Thyroid gland (tissue), 4 donors: ENCODE data around the gene CAMK2G. TPM values are rescaled to one million over a fixed set of nuclear protein-coding genes. Genes with fewer than 3 reads are reported as not detected.
A peak's percentile ranks its signal among the peaks of the same experiment; 100 is the strongest.

Experiments used
- DNase-seq, 2 donors: peaks; one replicate each; pipeline ENCODE4 v3.0.0-alpha.2; 2019
- H3K27ac ChIP-seq, 3 donors: fragments of 200-600 bp; sonication (generic); 1 replicate in 2 of 3; 2 replicates in 1 of 3; pipeline ENCODE4 v1.5.1; 2016 to 2019; ENCODE audit warnings: mild to moderate bottlenecking in 1 of 3, moderate library complexity in 1 of 3
- H3K27me3 ChIP-seq: fragments of 200-600 bp; sonication (generic); one replicate; pipeline ENCODE4 v1.5.1; 2019
- H3K36me3 ChIP-seq, 2 donors: fragments of 200-600 bp; sonication (generic); one replicate each; pipeline ENCODE4 v1.5.1; 2016 to 2019
- H3K4me1 ChIP-seq, 2 donors: fragments of 200-600 bp; sonication (generic); one replicate each; pipeline ENCODE4 v1.5.1; 2017 to 2019
- H3K4me3 ChIP-seq, 3 donors: fragments of 200-600 bp; sonication (generic); replicated peaks in 1 of 3; 1 replicate in 2 of 3; 2 replicates in 1 of 3; pipeline ENCODE4 v1.5.1; 2016; ENCODE audit warnings: mild to moderate bottlenecking in 1 of 3
- H3K9me3 ChIP-seq: fragments of 200-600 bp; sonication (generic); one replicate; pipeline ENCODE4 v1.5.1; 2017
- POLR2A ChIP-seq, 2 donors: fragments of 450-650 bp; IDR thresholded peaks; one replicate each; pipeline ENCODE4 v1.6.1; 2017; ENCODE audit warnings: antibody characterized with exemption in 2 of 2, mild to moderate bottlenecking in 2 of 2, moderate library complexity in 1 of 2
- WGBS, 2 donors: methylation state at CpG; one replicate each; pipeline ENCODE4 v1.1.5; 2017; 5-methylcytosine and 5-hydroxymethylcytosine counted together
- intact Hi-C: fragments of 100-400 bp; cut with DNase I; formaldehyde crosslinking; loops from one replicate; pipeline ENCODE4 v1.15.1; 2023
- total RNA-seq, 4 donors: library from RNA; depleted of rRNA; stranded (reverse); fragments of >200 nt; gene quantifications; one replicate each; pipeline ENCODE4 v1.2.3, GENCODE V29; 2016
- TF ChIP-seq, protein P1 (sequence below), 6 experiments: fragments of 200-600 bp in 3 of 6; fragments of 450-650 bp in 3 of 6; sonication (generic) in 3 of 6; IDR thresholded peaks; one replicate each; pipeline ENCODE4 v1.5.1; 2016 to 2019; ENCODE audit warnings: antibody characterized with exemption in 6 of 6, mild to moderate bottlenecking in 2 of 6, inconsistent platforms in 1 of 6, moderate library complexity in 1 of 6

The CAMK2G gene
- total RNA-seq, 4 donors from 2014 or later: 21.2 to 27.4 (median 22.3) TPM

DNA sequence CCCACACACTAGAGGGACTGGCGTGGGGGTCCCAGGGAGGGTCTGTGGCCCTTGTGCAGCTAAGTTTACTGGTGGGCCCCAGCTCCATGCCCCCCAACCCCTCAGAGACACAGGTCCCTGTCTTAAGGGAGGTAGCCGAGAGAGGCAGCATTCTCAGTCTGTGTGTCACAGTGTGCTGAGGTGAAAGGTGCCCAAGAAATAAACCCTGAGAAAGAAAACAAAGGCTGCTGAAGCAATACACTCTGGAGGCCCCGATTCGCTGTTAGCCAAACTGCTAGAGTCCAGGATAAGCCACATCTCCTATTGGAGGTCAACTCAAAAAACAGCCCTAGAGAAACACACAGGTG, 34.3 kb downstream of the CAMK2G start:
- H3K27me3 ChIP-seq: no peaks in the 10 kb centered on the region
- H3K4me1 ChIP-seq: peaks cover 0 to 13% of the 10 kb centered on the region in 2 donors
- H3K4me3 ChIP-seq: no peak overlapping the region
- 94 to 98% methylated on average over 4 of the region's 4 CpGs for WGBS, 2 donors
- TF ChIP-seq POLR2A (IDR thresholded peaks at IDR 0.05): no peak
- TF ChIP-seq, protein P1, sequence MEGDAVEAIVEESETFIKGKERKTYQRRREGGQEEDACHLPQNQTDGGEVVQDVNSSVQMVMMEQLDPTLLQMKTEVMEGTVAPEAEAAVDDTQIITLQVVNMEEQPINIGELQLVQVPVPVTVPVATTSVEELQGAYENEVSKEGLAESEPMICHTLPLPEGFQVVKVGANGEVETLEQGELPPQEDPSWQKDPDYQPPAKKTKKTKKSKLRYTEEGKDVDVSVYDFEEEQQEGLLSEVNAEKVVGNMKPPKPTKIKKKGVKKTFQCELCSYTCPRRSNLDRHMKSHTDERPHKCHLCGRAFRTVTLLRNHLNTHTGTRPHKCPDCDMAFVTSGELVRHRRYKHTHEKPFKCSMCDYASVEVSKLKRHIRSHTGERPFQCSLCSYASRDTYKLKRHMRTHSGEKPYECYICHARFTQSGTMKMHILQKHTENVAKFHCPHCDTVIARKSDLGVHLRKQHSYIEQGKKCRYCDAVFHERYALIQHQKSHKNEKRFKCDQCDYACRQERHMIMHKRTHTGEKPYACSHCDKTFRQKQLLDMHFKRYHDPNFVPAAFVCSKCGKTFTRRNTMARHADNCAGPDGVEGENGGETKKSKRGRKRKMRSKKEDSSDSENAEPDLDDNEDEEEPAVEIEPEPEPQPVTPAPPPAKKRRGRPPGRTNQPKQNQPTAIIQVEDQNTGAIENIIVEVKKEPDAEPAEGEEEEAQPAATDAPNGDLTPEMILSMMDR (IDR thresholded peaks at IDR 0.05): no peak
- H3K36me3 ChIP-seq: peaks cover 9 to 23% of the 10 kb centered on the region in 2 donors
- no peak for DNase-seq
- no peaks in the 10 kb centered on the region for H3K9me3 ChIP-seq
- intact Hi-C loops: no loop called here
- H3K27ac ChIP-seq: no peak overlapping the region

GRCh38 chr10:73839276-73839966, 34.9 kb downstream of the CAMK2G start:
- H3K27me3 ChIP-seq: no peaks in the 10 kb centered on the region
- no peak overlapping the region for H3K4me3 ChIP-seq
- no peak for TF ChIP-seq POLR2A (IDR thresholded peaks at IDR 0.05)
- TF ChIP-seq, protein P1 (IDR thresholded peaks at IDR 0.05): no peak
- intact Hi-C loops: no loop called here
- WGBS, 2 donors: 97 to 98% methylated on average over 8 to 24 of the region's 40 CpGs
- no peak overlapping the region for H3K27ac ChIP-seq
- peaks cover 9 to 23% of the 10 kb centered on the region in 2 donors for H3K36me3 ChIP-seq
- H3K9me3 ChIP-seq: no peaks in the 10 kb centered on the region
- DNase-seq: no peak
- peaks cover 0 to 13% of the 10 kb centered on the region in 2 donors for H3K4me1 ChIP-seq

GRCh38 chr10:73838827-73839226, 35.5 kb downstream of the CAMK2G start:
- Histone ChIP-seq H3K27ac (no peak overlapping the region), H3K36me3 (peaks cover 9 to 23% of the 10 kb centered on the region in 2 donors), H3K9me3 (no peaks in the 10 kb centered on the region), H3K4me1 (peaks cover 0 to 13% of the 10 kb centered on the region in 2 donors), H3K27me3 (no peaks in the 10 kb centered on the region), H3K4me3 (no peak overlapping the region)
- WGBS, 2 donors: 96 to 98% methylated on average over 4 to 8 of the region's 8 CpGs
- intact Hi-C loops: no loop called here
- DNase-seq: no peak
- TF ChIP-seq, protein P1 (IDR thresholded peaks at IDR 0.05): no peak
- TF ChIP-seq POLR2A (IDR thresholded peaks at IDR 0.05): no peak

- Histone ChIP-seq H3K4me1 (peaks cover 0 to 13% of the 10 kb centered on the region in 2 donors), H3K27me3 (no peaks in the 10 kb centered on the region), H3K36me3 (peaks cover 9 to 23% of the 10 kb centered on the region in 2 donors), H3K4me3 (no peak overlapping the region), H3K9me3 (no peaks in the 10 kb centered on the region), H3K27ac (peak overlapping the region in 1 of 3 donors; percentile 45)
- no peak for DNase-seq
- WGBS, 2 donors: 75 to 92% methylated on average over 3 of the region's 3 CpGs
- no peak for TF ChIP-seq POLR2A (IDR thresholded peaks at IDR 0.05)
- TF ChIP-seq, protein P1 (IDR thresholded peaks at IDR 0.05): no peak
- intact Hi-C loops: no loop called here
Observed at GRCh38 chr10:73838008-73838567, 36.3 kb downstream of the CAMK2G start.

GRCh38 chr10:73837072-73837471, 37.3 kb downstream of the CAMK2G start:
- TF ChIP-seq POLR2A (IDR thresholded peaks at IDR 0.05): no peak
- TF ChIP-seq, protein P1 (IDR thresholded peaks at IDR 0.05): no peak
- WGBS, 2 donors: 67 to 74% methylated on average over 3 of the region's 3 CpGs
- peak overlapping the region in 1 of 3 donors; percentile 45 for H3K27ac ChIP-seq

More at GRCh38 chr10:73837072-73837471, 37.3 kb downstream of the CAMK2G start:
- intact Hi-C loops: no loop called here
- Histone ChIP-seq H3K36me3 (peaks cover 4 to 16% of the 10 kb centered on the region in 2 donors), H3K4me1 (peaks cover 0 to 13% of the 10 kb centered on the region in 2 donors), H3K4me3 (no peak overlapping the region), H3K27me3 (no peaks in the 10 kb centered on the region), H3K9me3 (no peaks in the 10 kb centered on the region)
- DNase-seq: no peak
